ENCODE results near the gene PAX5.

- TF ChIP-seq EZH2 (IDR thresholded peaks at IDR 0.05; ENCODE audit: low read depth) (no peak), CTCF (conservative IDR thresholded peaks at IDR 0.05) (no peak)
These were observed 111.5 kb downstream of the PAX5 start for GRCh38 chr9:36922548-36922947.
